HFFc6 (cell line): ENCODE data around the gene TMEM235. TPM values are rescaled to one million over a fixed set of nuclear protein-coding genes. Genes with fewer than 3 reads are reported as not detected.

Experiments
- DNase-seq: peaks from one replicate; pipeline ENCODE4 v3.0.0-alpha.2; 2018
- H3K27ac Mint-ChIP-seq: 2 replicates; pipeline ENCODE4 v1.8.0; 2020; ENCODE audit warnings: mild to moderate bottlenecking, mixed read lengths
- H3K27me3 Mint-ChIP-seq: 2 replicates; pipeline ENCODE4 v1.8.0; 2021; ENCODE audit warnings: mild to moderate bottlenecking, moderate library complexity, mixed read lengths; ENCODE audit not compliant: insufficient read depth
- H3K36me3 Mint-ChIP-seq: 2 replicates; pipeline ENCODE4 v1.8.0; 2021; ENCODE audit warnings: low read depth, mixed read lengths
- H3K4me1 Mint-ChIP-seq: 2 replicates; pipeline ENCODE4 v1.8.0; 2020; ENCODE audit warnings: low read depth, mixed read lengths
- H3K4me3 Mint-ChIP-seq: 2 replicates; pipeline ENCODE4 v1.8.0; 2020; ENCODE audit warnings: mild to moderate bottlenecking, moderate library complexity, mixed read lengths
- H3K9me3 Mint-ChIP-seq: 2 replicates; pipeline ENCODE4 v1.8.0; 2020; ENCODE audit warnings: mild to moderate bottlenecking, mixed read lengths
- CTCF ChIP-seq: fragments of 200-600 bp; sonication (generic); IDR thresholded peaks from 2 replicates; pipeline ENCODE4 v1.5.0; 2021; ENCODE audit warnings: antibody characterized with exemption, mild to moderate bottlenecking
- long read RNA-seq: library from polyadenylated mRNA; unstranded; transcript quantifications from one replicate; pipeline ENCODE4 v2.0.0, GENCODE V29; 2019
- total RNA-seq, 6 experiments: library from RNA; stranded (reverse); fragmentation: NEBNext Ultra II Directional; extraction: Animal tissue kit (Norgen Biotek cat#: 25700); gene quantifications; 2 replicates in 1 of 6; 3 replicates in 5 of 6; pipeline ENCODE4 v1.2.3, GENCODE V29; 2021

TMEM235 gene
- total RNA-seq: not detected
- long read RNA-seq: 0 reads

GRCh38 chr17:78230996-78231935 is at the start of gene TMEM235:
TSS of gene TMEM235 (plus strand) at chr17:78231631. CDS start at chr17:78232024, 393 bp downstream.
- Mint-ChIP-seq H3K27ac (no peak within 1 kb of the TSS), H3K27me3 (peaks cover 33% of the 10 kb centered on the region), H3K9me3 (no peaks in the 10 kb centered on the region), H3K4me1 (no peaks in the 10 kb centered on the region), H3K36me3 (no peaks in the 10 kb centered on the region), H3K4me3 (no peak within 1 kb of the TSS)
- DNase-seq: no peak
- no peak for TF ChIP-seq CTCF

- no peak overlapping the region for H3K4me3 Mint-ChIP-seq
- peaks cover 48% of the 10 kb centered on the region for H3K4me1 Mint-ChIP-seq
- H3K9me3 Mint-ChIP-seq: no peaks in the 10 kb centered on the region; the same call in 1 of the 2 replicates
- no peak for TF ChIP-seq CTCF
- H3K36me3 Mint-ChIP-seq: peaks cover 26% of the 10 kb centered on the region
- no peak overlapping the region for H3K27ac Mint-ChIP-seq
- no peaks in the 10 kb centered on the region for H3K27me3 Mint-ChIP-seq
- DNase-seq: no peak
These were observed 48.9 kb upstream of the TMEM235 start for GRCh38 chr17:78182504-78182903.

GRCh38 chr17:78183916-78184315 is 47.5 kb upstream of the TMEM235 start:
- no peaks in the 10 kb centered on the region; the same call in 1 of the 2 replicates for H3K27me3 Mint-ChIP-seq
- no peak overlapping the region for H3K27ac Mint-ChIP-seq
- no peak for DNase-seq
- peaks cover 23% of the 10 kb centered on the region for H3K36me3 Mint-ChIP-seq
- TF ChIP-seq CTCF: no peak
- no peaks in the 10 kb centered on the region; the same call in 1 of the 2 replicates for H3K9me3 Mint-ChIP-seq
- H3K4me3 Mint-ChIP-seq: no peak overlapping the region
- peaks cover 54% of the 10 kb centered on the region for H3K4me1 Mint-ChIP-seq

GRCh38 chr17:78184351-78184750 is 47.1 kb upstream of the TMEM235 start:
- no peak for DNase-seq
- no peaks in the 10 kb centered on the region; the same call in 1 of the 2 replicates for H3K9me3 Mint-ChIP-seq
- peaks cover 19% of the 10 kb centered on the region for H3K36me3 Mint-ChIP-seq
- H3K4me1 Mint-ChIP-seq: peaks cover 50% of the 10 kb centered on the region
- no peak for TF ChIP-seq CTCF
- no peak overlapping the region for H3K27ac Mint-ChIP-seq
- no peaks in the 10 kb centered on the region; the same call in 1 of the 2 replicates for H3K27me3 Mint-ChIP-seq
- no peak overlapping the region for H3K4me3 Mint-ChIP-seq

GRCh38 chr17:78184868-78185267 is 46.6 kb upstream of the TMEM235 start:
- Mint-ChIP-seq H3K4me3 (peak overlapping the region; percentile 91), H3K9me3 (no peaks in the 10 kb centered on the region; the same call in 1 of the 2 replicates)
- DNase-seq: no peak

More at GRCh38 chr17:78184868-78185267, 46.6 kb upstream of the TMEM235 start:
- no peaks in the 10 kb centered on the region; the same call in 1 of the 2 replicates for H3K27me3 Mint-ChIP-seq
- no peak overlapping the region; the same call in 1 of the 2 replicates for H3K27ac Mint-ChIP-seq
- H3K36me3 Mint-ChIP-seq: peaks cover 16% of the 10 kb centered on the region
- TF ChIP-seq CTCF: no peak
- H3K4me1 Mint-ChIP-seq: peaks cover 46% of the 10 kb centered on the region
